ENCODE measurements around the gene SREBF2.
A peak's percentile ranks its signal among the peaks of the same experiment; 100 is the strongest.
"Not testable (repeated sequence)": the region's sequence is repeated elsewhere in the genome, so short reads cannot be mapped to it uniquely, and the experiment has no call there.

The SREBF2 gene

DNA sequence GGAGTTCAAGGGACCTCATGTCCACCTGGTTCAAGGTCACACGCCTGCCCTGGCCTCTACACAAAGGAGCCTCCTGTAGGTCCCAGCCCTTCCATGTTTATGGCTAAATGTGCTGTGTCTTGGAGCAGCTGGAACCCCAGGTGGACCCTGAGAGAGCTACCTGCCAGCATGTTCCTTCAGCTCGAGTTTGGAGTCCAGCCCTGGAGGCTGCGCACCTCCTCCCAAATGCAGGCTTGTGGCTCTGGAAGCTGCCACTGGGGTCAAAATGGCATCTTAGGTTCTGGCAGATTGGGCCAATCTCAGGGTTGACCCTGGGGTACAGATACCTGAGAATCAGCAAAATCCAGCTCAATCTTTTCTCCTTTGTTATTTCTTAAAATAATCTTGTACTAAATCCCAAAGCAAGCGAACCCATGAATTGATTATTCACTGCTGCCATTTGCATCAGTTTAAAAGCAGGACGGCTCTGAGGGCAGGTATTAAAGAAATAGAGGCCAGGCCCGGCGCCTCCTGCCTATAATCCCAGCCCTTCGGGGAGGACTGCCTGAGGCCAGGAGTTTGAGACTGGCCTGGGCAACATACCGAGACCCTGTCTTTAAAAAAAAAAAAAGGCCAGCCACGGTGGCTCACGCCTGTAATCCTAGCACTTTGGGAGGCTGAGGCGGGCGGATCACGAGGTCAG, 90.8 kb downstream of the SREBF2 start:
- DNase-seq = no peak

DNA sequence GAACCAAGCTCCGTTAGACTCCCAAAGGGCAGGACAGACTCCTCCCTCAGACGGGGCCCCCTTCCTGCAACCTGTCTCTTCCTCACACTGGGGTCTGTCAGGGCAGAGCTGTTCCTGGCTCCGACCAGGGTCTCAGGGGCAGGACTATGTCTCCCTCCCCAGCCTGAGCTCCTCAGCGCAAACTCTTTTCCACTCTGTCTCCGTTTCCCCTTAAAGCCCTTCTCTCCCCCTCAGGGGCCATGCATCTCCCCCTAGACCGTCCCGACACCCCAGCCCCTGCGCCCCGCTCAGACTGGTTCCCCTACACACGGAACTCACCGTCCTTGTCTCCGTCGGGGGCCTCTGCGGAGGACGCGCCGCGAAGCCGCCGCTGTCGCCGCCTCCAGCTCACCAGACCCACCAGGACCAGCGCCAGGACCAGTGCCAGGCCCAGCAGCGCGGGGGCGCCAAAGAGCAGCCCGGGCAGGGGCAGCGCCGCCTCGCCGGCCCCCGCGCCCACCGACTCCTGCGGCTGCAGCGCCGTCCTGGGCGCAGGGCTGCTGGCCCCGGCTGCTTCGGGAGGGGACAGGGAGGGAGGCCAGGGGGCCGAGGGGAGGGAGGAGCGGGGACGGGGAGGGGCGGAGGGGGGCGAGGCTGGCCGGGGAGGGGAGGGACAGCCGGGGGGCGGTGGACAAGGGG, 93.0 kb downstream of the SREBF2 start:
- no peak for DNase-seq

DNA sequence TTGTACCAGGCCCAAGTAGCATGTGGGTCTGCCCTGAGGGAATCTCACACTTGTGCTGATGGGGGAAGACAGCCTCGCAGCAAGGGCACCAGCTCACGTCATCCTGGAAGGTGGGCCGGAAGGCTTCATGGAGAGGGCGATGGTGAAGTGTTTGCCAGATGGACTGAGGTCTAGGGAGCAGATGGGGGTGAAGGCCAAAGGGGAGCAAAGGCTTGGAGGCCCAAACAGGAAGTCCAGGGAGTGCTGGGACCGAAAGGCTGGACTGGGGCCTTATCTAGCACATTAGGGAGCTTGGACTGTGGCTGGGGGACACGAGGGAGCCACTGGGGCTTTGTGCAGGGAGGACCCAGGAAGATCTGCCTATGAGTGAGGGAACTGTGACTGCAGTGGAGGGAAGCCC, 94.9 kb downstream of the SREBF2 start:
- DNase-seq = no peak

DNA sequence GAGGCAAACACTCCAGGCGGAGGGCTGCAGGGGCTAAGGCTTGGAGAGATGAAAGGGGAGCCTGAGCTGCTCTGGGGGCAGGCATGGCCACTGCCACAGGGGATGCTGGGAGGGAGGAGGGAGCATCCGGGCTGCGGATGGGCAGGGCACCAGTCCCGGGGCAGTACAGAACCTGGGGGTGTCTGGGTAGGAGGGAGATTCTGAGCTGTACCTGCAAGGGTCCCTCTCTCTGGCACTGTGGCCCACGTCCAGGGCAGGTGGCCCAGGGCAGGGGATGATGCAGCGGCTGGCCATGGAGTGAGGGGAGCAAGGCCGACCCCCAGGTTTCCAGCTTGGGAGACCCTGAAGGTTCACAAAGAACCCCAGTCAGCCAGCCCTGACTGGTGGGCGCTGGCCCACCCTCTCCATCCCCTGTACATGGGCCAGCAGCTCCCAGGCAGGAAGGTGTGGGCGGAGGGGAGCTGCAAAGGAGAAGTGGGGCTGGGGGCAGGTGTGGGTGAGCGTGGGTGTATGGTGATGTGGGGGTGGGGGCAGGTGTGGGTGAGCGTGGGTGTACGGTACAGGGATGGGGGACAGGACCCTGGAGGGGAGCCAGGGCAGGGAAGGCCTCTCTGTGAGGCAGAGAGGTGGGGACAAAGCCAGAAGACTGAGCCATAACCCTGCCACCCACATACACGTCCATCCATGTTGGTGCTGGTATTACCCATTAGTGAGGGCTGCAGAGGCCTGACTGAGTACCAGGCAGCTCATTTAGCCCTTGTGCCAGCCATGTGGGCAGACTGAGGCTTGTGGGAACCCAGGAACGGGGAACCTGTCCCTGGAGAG, 95.9 kb downstream of the SREBF2 start:
- DNase-seq = no peak

DNA sequence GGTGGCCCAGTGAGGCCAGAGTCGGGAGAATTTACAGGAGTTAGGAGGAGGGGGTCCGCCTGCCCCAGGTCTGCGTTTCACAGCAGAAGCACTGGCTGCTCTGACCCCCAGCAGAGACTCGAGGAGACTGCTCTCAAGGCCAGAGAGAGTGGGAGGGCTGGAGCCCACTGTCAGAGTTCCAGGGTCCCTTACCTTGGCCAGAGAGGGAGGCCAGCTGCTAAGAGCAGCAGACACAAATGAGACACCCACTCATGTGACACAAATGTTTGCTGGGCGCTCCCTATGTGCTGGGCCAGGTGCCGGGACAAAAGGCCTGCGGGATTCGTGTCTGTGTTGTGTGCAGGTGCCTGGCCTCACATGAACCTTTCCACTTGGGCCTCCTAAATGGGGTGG, 96.5 kb downstream of the SREBF2 start:
- DNase-seq = no peak

DNA sequence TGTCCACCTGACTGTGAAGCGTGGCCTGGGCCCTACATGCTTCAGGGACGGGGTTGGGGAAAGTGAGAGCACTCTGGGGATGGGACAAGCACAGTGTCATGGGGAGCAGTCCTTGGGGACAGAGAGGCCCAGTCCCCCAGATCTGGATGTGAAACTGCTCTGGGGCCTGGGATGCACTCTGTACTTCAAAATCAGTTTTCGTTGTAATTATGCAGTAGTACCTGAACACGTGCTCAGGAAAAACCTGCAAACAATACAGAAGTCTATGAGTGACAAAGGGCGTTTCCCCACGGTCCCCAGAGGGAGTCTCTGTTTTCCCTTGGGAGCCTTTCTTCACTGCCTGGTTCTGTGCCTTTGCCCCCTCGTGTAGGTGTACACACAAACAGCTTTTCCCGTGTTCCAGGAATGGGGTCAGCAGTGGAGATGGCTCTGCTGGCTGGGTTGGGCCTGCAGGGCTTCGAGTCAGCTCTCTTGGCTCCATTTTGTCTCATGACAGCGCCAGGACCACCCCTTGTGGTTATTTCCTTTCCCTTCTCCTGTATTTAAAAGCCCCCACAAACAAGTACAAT, 98.9 kb downstream of the SREBF2 start:
- DNase-seq = no peak

DNA sequence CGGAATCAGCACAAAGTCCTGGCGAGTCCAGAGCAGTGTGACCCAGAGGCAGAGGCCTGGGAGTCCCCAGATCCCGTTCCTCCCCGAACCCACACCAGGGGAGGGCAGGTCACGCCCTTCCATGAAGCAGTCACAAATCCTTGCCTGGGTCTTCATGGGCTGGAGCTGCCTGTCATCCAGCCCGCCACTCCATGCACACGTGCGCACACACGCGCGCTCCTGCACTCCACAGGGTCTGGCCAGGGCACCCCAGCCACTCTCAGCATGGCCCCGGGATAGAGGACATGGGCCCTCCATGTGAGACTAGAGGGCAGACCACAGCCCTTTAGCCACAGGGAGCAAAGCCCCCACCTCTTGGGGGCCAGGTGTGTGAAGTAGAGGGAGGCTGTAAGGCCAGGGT, 99.4 kb downstream of the SREBF2 start:
- DNase-seq = no peak

DNA sequence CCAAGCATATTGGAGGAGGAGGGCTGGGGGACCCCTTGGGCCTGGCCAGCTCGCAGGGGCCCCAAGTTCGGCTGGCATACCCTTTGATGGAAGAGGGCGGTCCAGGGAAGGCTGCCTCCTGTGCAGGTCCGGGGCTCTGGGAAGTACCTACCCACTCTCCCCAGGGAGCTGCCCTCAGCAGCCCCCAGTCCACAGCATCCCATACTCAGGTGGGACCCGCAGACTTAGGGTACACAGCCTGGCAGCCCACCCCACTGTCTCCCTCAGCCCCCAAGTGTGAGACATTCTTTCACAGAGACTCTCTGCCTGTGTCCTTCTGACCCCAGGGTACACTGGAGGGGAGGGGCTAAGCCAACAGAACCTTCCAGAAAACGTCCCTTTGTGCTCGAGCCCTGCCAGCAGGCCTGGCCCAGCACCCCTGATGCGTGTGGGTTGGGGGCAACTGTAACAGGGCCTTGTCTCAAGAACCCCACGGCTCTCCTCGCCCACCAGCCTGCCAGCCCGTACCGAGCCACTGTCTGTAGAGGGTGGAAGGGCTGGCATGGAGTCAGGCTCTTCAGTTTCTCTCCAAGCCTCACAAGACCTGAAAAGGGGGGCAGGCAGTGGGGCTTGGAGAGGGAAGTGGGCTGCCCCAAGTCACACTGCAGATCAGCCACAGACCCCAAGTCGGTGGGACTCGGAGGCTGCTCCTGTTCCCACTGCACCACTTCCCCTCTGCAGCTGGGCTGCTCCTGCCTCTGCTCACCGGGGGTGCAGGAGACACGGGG, 100.7 kb downstream of the SREBF2 start:
- DNase-seq = no peak

DNA sequence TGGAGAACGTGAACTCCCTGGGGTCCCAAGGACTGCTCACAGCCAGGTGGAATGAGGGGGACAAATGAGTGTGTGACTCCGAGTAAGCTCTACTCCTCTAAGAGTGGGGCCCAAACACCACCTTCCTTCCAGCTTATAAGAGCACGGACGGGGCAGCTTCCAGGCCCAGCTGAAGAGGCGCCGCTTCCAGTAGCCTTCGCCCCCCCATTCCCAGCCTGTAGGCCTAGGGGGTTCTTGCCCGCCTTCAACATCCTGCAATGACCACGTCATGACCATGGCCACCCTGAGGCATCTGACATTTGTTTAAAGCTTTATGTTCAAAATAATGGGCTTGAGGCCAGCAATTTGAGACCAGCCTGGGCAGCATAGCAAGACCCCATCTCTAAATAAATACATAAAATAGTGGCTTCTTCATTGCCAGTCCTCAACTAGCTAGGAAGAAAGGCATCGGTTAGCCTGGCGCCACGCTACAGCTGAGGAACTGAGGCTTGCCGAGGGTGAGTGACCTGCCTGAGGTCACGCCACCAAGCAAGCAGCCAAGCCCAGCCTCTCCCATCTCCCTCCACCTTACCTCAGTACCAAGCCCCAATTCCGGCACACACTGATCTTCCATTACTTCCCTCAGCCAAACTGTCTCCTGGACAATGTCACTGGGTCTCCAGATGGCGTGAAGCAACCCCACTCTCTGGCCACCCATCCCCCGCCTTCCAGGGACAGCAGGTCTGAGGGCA, 101.5 kb downstream of the SREBF2 start:
- DNase-seq = no peak

DNA sequence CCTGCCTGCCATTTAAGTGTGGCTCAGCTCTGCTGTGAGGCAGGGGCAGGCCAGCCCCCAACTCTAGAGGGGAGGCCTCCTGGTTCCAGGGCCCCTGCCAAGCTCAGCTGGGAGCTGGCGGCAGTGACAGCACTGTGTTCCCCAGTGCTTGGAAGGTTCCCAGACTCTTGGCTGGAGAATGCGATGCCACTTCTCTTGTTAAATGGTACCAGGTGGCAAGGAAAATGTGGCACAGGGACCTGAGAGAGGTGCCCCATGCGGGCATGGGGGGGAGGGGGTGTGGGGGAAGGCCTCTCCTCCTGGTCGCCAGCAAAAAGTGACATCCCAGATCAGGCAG, 102.1 kb downstream of the SREBF2 start:
- no peak for DNase-seq

DNA sequence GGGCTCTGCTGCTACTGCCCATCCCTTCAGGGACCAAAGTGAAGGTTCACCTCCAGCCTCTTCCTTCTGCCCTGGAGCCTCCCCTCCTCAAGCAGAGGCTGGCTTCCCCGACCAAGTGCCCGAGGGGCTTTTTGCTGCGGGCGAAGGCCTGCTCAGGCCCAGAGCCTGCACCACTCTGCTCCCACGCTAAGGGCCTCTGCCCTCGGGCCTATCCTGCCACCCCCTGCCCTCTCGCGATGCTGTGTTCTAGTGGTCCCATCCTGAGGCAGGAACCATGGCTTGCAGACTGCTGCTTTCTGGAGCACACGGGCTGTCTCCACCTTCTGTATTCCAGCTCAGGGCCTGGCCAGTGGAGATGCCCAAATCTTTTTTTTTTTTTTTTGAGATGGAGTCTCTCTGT, 102.6 kb downstream of the SREBF2 start:
- DNase-seq = no peak

DNA sequence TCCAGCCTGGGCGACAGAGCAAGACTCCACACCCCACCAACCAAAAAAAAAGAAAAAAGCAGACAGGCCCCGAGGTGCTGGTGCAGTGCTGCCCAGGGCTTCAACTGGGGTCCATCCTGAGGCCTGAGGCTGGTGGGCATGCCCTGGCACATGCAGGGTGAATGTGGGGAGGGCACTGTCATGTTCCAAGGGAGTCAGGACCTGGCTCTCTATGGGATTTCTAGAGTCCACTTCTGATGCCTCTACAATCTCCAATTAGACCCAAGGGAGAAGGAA, 103.9 kb downstream of the SREBF2 start:
- DNase-seq = no peak

DNA sequence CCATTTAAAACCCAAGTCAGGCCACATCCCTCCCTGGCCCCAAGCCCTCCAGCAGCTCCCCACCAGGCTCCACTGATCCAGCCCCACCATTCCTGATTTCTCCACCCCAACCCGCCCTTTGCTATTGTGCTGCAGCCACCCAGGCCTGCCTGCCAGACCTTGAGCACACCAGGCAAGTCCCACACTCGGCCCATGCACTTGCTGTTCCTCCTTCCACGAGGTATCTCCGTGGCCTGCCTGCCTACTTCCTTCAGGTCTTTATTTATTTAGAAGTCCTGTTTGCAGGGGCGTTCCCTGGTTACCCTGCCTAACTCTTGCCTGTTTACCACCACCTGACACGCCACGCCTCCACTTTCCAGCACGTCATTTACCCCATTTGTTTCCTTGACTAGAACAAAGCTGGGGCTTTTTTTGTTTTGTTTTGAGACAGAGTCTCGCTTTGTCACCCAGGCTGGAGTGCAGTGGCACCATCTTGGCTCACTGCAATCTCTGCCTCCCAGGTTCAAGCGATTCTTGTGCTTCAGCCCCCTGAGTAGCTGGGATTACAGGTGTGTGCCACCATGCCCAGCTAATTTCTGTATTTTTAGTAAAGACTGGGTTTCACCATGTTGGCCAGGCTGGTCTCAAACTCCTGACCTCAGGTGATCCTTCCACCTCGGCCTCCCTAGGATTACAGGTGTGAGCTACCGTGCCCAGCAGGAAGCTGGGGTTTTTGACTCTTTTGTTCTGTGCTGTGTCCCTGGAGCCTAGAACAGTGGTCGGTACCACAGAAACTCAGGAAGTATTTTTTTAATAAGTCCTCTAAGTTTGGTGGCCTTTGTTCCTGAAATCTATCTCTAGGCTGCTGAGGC, 107.3 kb downstream of the SREBF2 start:
- DNase-seq = no peak

DNA sequence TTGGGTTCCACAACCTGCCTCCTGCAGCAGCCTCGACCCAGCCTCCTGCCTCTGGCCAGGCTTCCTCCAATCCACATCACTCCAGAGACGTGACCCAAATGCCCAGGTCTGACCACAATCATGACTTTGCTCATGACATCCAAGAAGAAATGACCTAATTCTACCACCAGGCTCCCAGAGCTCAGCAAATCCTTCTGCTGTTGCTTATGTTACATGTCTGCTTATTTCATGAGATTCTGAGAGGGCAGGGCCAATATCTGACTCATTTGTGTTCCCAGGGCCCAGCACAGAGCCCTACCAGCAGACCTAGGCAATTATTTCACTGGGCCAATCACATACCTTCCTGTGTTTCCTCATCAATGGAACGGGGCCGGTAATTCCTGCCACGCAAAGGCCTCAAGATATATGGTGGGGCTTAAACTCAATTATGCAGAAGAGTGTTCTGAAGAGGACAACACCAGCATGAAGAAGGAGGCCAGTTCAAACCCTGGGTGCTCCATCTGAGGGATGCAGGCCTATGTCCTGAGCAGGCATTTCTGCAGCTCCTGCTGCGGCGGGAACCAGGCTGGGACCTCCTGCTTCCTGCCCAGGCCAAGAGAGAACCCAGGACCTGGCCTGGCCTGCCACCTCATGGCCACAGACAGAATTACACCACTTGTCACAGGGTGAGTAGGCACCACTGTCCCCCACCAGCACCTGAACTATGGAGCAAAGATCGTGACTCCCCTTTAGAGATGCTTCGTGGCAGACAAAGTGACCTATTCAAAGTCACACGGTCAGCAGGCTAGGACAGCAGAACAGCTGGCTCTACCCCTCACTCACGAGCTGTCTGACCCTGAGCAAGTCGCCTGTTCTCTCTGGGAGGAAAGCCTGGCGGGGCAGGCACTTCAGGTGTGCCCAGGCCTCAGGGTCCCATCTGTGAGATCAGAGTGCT, 108.2 kb downstream of the SREBF2 start:
- no peak for DNase-seq

DNA sequence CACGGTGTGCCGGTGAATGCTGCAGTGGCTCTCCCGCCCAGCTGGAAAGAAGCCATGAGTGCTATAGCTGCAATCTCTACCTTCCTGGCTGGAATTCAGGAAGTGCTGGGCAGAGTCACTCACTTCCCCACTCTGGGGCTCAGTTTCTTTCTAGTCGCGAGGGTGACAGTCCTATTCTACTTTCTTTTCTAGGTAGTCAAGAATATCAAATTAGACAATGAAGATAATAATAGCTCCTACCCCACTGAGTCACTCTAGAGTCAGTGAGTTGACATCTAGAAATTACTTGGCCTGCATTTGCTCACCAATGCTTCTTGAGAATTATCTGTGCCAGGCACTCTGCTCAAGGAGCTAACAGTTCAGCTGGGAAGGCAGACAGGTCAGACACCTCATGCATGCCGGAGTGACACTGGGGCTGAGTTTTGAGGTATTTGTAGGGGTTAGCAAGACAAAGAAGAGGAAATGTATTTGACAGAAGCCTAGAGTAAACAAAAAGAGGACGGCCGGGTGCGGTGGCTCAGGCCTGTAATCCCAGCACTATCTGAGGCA, 110.8 kb downstream of the SREBF2 start:
- DNase-seq = no peak

DNA sequence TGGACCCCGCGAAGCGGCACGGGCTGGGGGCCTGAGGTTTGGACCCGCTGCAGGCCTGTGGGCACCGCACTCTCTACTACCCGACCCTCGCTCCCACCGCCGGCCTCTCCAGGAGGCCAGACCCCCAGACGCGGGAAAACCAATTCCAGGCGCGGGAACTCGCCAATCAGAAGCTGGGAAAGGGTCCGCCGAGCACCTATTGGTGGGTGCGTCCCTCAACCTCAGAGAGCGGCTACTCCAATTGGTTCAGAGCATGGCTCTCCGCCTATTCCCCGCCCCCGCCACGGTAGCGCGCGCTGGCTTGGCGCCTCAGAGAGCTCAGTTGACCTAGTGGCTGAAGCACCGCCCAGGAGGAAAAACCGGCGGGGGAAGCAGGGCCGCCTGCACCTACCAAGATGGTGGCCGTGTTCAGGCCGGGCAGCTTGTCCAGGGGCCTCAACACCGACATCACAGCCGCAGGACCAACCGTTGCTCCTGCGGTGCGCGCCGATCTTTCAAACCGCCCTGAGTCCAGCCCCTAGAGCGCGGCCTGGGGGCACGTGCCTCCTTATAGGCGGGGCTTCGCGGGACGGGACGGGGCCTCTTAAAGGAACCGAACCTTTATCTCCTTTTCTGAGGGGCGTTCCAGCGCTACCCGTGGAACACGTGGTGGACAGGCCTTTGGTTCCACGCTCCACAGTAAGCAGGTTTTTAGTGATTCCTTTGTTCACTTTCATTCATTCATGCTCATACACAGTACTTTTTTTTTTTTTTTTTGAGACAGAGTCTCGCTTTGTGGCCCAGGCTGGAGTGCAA, 113.9 kb downstream of the SREBF2 start, which contains the start of gene CENPM:
TSS of gene CENPM (minus strand) at position 524 of the 795 bp plus-strand sequence. CDS start at position 448, 76 bp downstream.
- peak; percentile 28 for DNase-seq

DNA sequence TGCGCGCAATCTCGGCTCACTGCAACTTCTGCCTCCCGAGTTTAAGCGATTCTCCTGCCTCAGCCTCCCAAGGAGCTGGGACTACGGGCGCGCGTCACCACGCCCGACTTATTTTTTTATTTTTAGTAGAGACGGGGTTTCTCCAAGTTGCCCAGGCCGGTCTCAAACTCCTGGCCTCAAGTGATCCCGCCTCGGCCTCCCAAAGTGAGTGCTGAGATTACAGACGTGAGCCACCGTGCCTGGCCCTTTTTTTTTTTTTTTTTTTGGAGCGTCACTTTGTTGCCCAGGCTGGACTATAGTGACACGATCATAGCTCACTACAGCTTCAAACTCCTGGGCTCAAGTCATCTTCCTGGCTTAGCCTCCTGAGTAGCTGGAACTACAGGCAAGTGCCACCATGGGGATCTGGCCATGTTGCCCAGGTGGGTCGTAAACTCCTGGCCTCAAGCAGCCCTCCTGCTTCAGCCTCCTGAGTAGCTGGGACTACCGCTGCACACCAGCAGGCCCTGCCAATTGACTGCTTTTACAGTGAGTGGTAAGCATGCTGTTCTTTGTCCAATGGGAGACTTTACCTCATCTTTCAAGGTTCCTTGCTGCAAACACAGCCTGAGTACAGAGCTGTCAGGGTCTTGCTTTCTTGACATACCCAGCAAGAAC, 114.6 kb downstream of the SREBF2 start:
- DNase-seq = no peak

DNA sequence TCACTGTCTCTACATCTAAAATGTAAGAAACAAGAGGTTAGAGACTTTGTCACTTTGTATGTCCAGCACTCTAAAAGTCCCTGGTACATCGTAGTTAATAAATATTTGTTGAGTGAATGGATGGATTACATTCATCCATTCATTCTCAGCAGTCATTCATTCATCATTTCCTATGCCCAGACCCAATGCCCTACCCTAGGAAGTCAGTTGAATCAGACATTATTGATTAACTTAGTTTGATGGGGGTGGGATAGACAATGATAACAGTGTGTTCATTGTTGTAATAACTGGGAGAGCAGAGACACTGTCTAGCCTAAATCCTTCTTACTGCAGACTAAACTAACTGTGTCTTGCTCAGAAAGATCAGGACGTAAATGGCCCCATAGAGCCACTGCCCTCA, 115.2 kb downstream of the SREBF2 start:
- DNase-seq = no peak

DNA sequence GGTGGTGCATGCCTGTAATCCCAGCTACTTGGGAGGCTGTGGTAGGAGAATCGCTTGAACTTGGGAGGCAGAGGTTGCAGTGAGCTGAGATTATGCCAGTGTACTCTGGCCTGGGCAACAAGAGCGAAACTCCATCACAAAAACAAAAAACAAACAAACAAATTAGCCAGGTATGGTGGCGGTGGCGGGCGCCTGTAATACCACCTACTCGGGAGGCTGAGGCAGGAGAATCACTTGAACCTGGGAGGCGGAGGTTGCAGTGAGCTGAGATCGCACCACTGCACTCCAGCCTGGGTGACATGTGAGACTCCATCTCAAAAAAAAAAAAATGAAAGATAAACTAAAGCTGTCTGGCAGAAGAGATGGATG, 116.0 kb downstream of the SREBF2 start:
- not testable (repeated sequence) for DNase-seq
